Smooth muscle cell (in vitro differentiated cells): Measurements from ENCODE around the gene INPP4A. TPM values are rescaled to one million over a fixed set of nuclear protein-coding genes. Genes with fewer than 3 reads are reported as not detected.

Experiments
- DNase-seq: peaks from one replicate; lab custom pipeline; 2025; ENCODE audit not compliant: unreplicated experiment; lab: John Stamatoyannopoulos, UW
- H2AFZ ChIP-seq: fragments of 200-600 bp; sonication (generic); 2 replicates; pipeline ENCODE4 v1.6.0; 2016; ENCODE audit warnings: antibody characterized with exemption, low read depth, mild to moderate bottlenecking
- H3F3A ChIP-seq: fragments of 200-600 bp; sonication (generic); 2 replicates; pipeline ENCODE4 v1.6.0; 2017; ENCODE audit warnings: antibody characterized with exemption, low read depth
- H3K27ac ChIP-seq: fragments of 200-600 bp; sonication (generic); 2 replicates; pipeline ENCODE4 v1.5.1; 2016; ENCODE audit warnings: low read depth, mild to moderate bottlenecking
- H3K27me3 ChIP-seq: fragments of 200-600 bp; sonication (generic); 2 replicates; pipeline ENCODE4 v1.6.1; 2016; ENCODE audit warnings: low read depth, mild to moderate bottlenecking
- H3K36me3 ChIP-seq: fragments of 200-600 bp; sonication (generic); 2 replicates; pipeline ENCODE4 v1.5.1; 2016; ENCODE audit warnings: low read depth
- H3K4me1 ChIP-seq: fragments of 200-600 bp; sonication (generic); 2 replicates; pipeline ENCODE4 v1.5.1; 2016; ENCODE audit warnings: low read depth
- H3K4me2 ChIP-seq: fragments of 200-600 bp; sonication (generic); 2 replicates; pipeline ENCODE4 v1.6.0; 2016; ENCODE audit warnings: mild to moderate bottlenecking
- H3K4me3 ChIP-seq: fragments of 200-600 bp; sonication (generic); 2 replicates; pipeline ENCODE4 v1.5.1; 2016; ENCODE audit warnings: mild to moderate bottlenecking
- H3K79me2 ChIP-seq: fragments of 200-600 bp; sonication (generic); 2 replicates; pipeline ENCODE4 v1.6.0; 2016; ENCODE audit warnings: low read depth, mild to moderate bottlenecking
- H3K9ac ChIP-seq: fragments of 200-600 bp; sonication (generic); 2 replicates; pipeline ENCODE4 v1.6.0; 2016; ENCODE audit warnings: low read depth
- H3K9me3 ChIP-seq: fragments of 200-600 bp; sonication (generic); replicated peaks from 2 replicates; pipeline ENCODE4 v1.5.1; 2016; ENCODE audit warnings: low read depth
- H4K20me1 ChIP-seq: fragments of 200-600 bp; sonication (generic); 2 replicates; pipeline ENCODE4 v1.6.0; 2016; ENCODE audit warnings: low read depth
- CTCF ChIP-seq: fragments of 200-600 bp; sonication (generic); IDR thresholded peaks from 2 replicates; pipeline ENCODE4 v1.5.1; 2017; ENCODE audit warnings: borderline replicate concordance, mild to moderate bottlenecking, antibody characterized with exemption; ENCODE audit not compliant: insufficient read depth, poor library complexity, severe bottlenecking
- WGBS: methylation state at CpG from one replicate; pipeline ENCODE4 v1.1.7; 2016; ENCODE audit warnings: low lambda C conversion rate; 5-methylcytosine and 5-hydroxymethylcytosine counted together
- polyA plus RNA-seq: library from polyadenylated mRNA; unstranded; fragments of >200 nt; fragmentation: Nextera tagmentation; extraction: Ambion mirVana; gene quantifications from 2 replicates; pipeline ENCODE4 v1.2.1, GENCODE V29; 2016
- total RNA-seq: library from RNA; depleted of rRNA; stranded (reverse); fragments of >200 nt; gene quantifications from 2 replicates; pipeline ENCODE4 v1.2.3, GENCODE V29; 2014

Gene INPP4A
- total and polyA plus RNA-seq, 2 experiments from 2014 or later, result 10.1 to 17.3 TPM

GRCh38 chr2:98551316-98551715 lies 106.7 kb downstream of the INPP4A start:
- DNase-seq, result no peak
- WGBS, result over 99% methylated on average over 6 of the region's 6 CpGs
- H3K36me3 ChIP-seq, result no peaks in the 10 kb centered on the region

GRCh38 chr2:98552499-98553179 lies 108.0 kb downstream of the INPP4A start:
- no peaks in the 10 kb centered on the region for H3K9me3 ChIP-seq
- no peak for DNase-seq
- no peaks in the 10 kb centered on the region for H3F3A ChIP-seq
- H3K4me1 ChIP-seq, result no peaks in the 10 kb centered on the region
- no peak overlapping the region for H3K4me2 ChIP-seq
- no peak overlapping the region for H3K4me3 ChIP-seq
- no peaks in the 10 kb centered on the region for H3K27me3 ChIP-seq
- WGBS, result 94% methylated on average over 7 of the region's 7 CpGs
- H2AFZ ChIP-seq, result no peak overlapping the region
- H3K9ac ChIP-seq, result no peak overlapping the region
- no peaks in the 10 kb centered on the region for H4K20me1 ChIP-seq
- H3K36me3 ChIP-seq, result no peaks in the 10 kb centered on the region
- TF ChIP-seq CTCF, result no peak
- H3K27ac ChIP-seq, result no peak overlapping the region
- no peaks in the 10 kb centered on the region for H3K79me2 ChIP-seq

More at GRCh38 chr2:98551316-98551715, 106.7 kb downstream of the INPP4A start:
- no peak for TF ChIP-seq CTCF
- Histone ChIP-seq H3K4me2 (no peak overlapping the region), H4K20me1 (no peaks in the 10 kb centered on the region), H2AFZ (no peak overlapping the region), H3K27me3 (no peaks in the 10 kb centered on the region), H3K9me3 (no peaks in the 10 kb centered on the region), H3K4me3 (no peak overlapping the region), H3K79me2 (no peaks in the 10 kb centered on the region), H3F3A (no peaks in the 10 kb centered on the region), H3K4me1 (no peaks in the 10 kb centered on the region), H3K9ac (no peak overlapping the region), H3K27ac (no peak overlapping the region)

DNA sequence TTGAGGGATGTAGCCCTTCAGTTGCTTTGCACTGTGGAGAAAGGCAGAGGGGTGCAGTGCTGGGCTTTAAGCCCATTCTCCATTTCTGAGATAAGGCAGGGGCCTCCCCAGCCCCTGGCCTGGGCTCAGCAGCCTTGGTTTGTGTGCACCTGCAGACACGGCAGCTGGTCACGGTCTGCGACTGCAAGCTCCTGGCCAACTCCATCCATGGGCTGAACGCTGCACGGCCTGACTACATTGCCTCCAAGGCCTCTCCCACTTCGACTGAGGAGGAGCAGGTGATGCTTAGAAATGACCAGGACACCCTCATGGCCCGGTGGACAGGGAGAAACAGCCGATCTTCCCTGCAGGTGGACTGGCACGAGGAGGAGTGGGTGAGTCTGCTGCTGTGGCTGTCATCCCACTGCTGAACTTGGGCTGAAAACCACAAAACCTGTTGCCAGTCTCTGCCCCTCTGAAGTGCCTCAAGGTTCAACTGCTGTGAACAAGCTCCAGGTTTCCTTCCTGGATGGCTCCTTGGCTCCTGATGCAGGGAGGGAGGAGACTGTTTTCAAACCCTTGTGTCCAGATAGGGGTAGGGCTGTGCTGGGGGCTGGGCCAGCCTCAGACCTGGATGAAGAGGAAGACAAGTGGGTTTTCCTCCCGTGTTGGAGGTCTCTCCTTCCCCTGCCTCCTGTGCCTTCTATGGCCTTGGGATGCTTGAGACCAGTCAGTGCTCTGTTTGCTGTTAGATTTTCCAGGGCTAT lies 109.6 kb downstream of the INPP4A start:
- H3F3A ChIP-seq, result no peaks in the 10 kb centered on the region
- no peaks in the 10 kb centered on the region for H3K27me3 ChIP-seq
- no peaks in the 10 kb centered on the region for H4K20me1 ChIP-seq
- no peak for DNase-seq
- no peaks in the 10 kb centered on the region for H3K4me1 ChIP-seq
- no peak overlapping the region for H3K9ac ChIP-seq
- H3K79me2 ChIP-seq, result no peaks in the 10 kb centered on the region
- no peaks in the 10 kb centered on the region for H3K36me3 ChIP-seq
- no peak for TF ChIP-seq CTCF
- no peak overlapping the region for H3K4me3 ChIP-seq
- no peak overlapping the region for H3K4me2 ChIP-seq
- no peaks in the 10 kb centered on the region for H3K9me3 ChIP-seq
- no peak overlapping the region for H2AFZ ChIP-seq
- H3K27ac ChIP-seq, result no peak overlapping the region
- 97% methylated on average over 10 of the region's 10 CpGs for WGBS
